Measurements from ENCODE around the gene MYO1E. TPM values are rescaled to one million over a fixed set of nuclear protein-coding genes. Genes with fewer than 3 reads are reported as not detected.

The MYO1E gene
- polyA plus RNA-seq, 1 donor from 2014 or later, result 0.38 TPM

DNA sequence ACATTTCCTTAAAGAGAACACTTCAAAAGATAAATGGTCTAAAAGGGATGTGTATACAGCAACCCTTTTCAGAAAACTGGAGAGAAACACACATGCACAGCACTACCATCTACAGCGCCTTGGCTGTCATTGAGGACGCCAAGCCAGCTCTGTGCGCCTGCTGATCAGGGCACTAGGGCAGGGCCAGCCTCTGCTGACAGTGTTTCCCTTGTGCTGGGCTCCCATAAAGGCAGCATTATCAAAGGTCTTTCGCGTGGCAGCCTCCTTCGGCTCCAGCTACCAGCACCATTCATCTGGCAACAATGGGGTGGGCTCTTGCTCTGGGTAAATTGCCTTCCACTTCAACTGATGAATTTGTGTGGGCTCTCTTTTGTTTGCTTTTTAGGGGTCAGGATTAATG, 112.6 kb downstream of the MYO1E start:
- no peak overlapping the region for H3K4me2 ChIP-seq (ENCODE audit: low read length)
- no peaks in the 10 kb centered on the region for H3K79me2 ChIP-seq (replicated peaks; ENCODE audit: insufficient read depth, low read length)
- no peak overlapping the region for H3K27ac ChIP-seq (ENCODE audit: low read length)
- no peak overlapping the region for H2AFZ ChIP-seq (ENCODE audit: low read depth, low read length)
- no peaks in the 10 kb centered on the region for H3K27me3 ChIP-seq (ENCODE audit: insufficient read depth, low read depth, low read length)
- no peaks in the 10 kb centered on the region for H4K20me1 ChIP-seq (ENCODE audit: insufficient read depth)
- H3K36me3 ChIP-seq (ENCODE audit: insufficient read depth, low read length), result no peaks in the 10 kb centered on the region
- no peaks in the 10 kb centered on the region for H3F3A ChIP-seq (ENCODE audit: insufficient read depth, low read length, poor library complexity, severe bottlenecking)
- no peaks in the 10 kb centered on the region for H3K9me2 ChIP-seq (ENCODE audit: insufficient read depth, low read length)
- no peaks in the 10 kb centered on the region for H3K9me3 ChIP-seq (ENCODE audit: low read length)
- TF ChIP-seq EP300 (conservative IDR thresholded peaks at IDR 0.05; ENCODE audit: poor library complexity, severe bottlenecking) (no peak), TAF1 (IDR thresholded peaks at IDR 0.05; ENCODE audit: low read depth) (no peak), SMC3 (conservative IDR thresholded peaks at IDR 0.05; ENCODE audit: poor library complexity) (no peak), RAD21 (conservative IDR thresholded peaks at IDR 0.05) (no peak), POLR2AphosphoS5 (IDR thresholded peaks at IDR 0.05) (no peak), EZH2 (IDR thresholded peaks at IDR 0.05; ENCODE audit: borderline replicate concordance, insufficient read depth, low read length, poor library complexity, severe bottlenecking) (no peak)
- TF ChIP-seq, protein P1, sequence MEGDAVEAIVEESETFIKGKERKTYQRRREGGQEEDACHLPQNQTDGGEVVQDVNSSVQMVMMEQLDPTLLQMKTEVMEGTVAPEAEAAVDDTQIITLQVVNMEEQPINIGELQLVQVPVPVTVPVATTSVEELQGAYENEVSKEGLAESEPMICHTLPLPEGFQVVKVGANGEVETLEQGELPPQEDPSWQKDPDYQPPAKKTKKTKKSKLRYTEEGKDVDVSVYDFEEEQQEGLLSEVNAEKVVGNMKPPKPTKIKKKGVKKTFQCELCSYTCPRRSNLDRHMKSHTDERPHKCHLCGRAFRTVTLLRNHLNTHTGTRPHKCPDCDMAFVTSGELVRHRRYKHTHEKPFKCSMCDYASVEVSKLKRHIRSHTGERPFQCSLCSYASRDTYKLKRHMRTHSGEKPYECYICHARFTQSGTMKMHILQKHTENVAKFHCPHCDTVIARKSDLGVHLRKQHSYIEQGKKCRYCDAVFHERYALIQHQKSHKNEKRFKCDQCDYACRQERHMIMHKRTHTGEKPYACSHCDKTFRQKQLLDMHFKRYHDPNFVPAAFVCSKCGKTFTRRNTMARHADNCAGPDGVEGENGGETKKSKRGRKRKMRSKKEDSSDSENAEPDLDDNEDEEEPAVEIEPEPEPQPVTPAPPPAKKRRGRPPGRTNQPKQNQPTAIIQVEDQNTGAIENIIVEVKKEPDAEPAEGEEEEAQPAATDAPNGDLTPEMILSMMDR (IDR thresholded peaks at IDR 0.05; ENCODE audit: poor library complexity, severe bottlenecking), result no peak
- TF ChIP-seq, protein P2, sequence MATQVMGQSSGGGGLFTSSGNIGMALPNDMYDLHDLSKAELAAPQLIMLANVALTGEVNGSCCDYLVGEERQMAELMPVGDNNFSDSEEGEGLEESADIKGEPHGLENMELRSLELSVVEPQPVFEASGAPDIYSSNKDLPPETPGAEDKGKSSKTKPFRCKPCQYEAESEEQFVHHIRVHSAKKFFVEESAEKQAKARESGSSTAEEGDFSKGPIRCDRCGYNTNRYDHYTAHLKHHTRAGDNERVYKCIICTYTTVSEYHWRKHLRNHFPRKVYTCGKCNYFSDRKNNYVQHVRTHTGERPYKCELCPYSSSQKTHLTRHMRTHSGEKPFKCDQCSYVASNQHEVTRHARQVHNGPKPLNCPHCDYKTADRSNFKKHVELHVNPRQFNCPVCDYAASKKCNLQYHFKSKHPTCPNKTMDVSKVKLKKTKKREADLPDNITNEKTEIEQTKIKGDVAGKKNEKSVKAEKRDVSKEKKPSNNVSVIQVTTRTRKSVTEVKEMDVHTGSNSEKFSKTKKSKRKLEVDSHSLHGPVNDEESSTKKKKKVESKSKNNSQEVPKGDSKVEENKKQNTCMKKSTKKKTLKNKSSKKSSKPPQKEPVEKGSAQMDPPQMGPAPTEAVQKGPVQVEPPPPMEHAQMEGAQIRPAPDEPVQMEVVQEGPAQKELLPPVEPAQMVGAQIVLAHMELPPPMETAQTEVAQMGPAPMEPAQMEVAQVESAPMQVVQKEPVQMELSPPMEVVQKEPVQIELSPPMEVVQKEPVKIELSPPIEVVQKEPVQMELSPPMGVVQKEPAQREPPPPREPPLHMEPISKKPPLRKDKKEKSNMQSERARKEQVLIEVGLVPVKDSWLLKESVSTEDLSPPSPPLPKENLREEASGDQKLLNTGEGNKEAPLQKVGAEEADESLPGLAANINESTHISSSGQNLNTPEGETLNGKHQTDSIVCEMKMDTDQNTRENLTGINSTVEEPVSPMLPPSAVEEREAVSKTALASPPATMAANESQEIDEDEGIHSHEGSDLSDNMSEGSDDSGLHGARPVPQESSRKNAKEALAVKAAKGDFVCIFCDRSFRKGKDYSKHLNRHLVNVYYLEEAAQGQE (IDR thresholded peaks at IDR 0.05; ENCODE audit: borderline replicate concordance), result no peak
- no peak overlapping the region for H3K4me3 ChIP-seq (ENCODE audit: low read length)
- no peak overlapping the region for H3K9ac ChIP-seq (ENCODE audit: low read length)

DNA sequence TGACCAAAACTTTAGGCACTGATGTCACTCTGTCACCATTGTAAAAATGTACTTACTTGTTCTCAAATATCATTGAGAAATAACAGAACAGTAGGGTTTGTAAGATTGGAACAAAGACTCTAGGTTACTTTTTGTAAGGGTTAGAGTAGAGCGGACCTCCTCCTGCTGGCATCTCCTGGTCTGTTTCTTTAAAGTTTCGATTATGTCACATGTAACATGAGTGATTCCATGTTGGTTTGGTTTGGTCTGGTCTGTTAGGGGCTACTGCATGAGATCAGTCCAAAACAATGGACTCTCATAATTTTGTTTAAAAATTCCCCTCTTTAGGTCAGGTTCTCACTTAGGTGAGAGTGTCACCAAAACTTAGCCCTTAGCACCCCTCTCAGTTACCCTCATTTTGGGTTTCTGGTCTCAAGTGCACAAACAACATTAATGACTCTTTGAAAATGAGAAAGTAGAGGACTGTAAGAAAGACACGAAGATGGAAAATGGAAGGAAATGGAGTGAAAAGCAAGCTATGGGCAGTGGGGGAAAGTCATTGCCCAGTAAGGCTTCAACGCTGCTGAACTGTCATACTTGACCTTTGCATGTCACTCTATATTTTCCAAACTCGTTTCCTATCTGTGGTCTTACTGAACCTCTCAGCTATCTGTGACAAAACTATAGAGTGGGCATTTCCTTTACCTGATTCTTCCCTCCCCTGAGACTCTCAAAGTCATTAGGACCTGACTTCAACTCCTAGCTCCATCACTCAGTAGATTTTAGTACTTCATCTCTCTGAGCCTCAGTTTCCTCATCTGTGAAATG, 113.3 kb downstream of the MYO1E start:
- Histone ChIP-seq H3K79me2 (replicated peaks; ENCODE audit: insufficient read depth, low read length) (no peaks in the 10 kb centered on the region), H3K27me3 (ENCODE audit: insufficient read depth, low read depth, low read length) (no peaks in the 10 kb centered on the region), H3K36me3 (ENCODE audit: insufficient read depth, low read length) (no peaks in the 10 kb centered on the region), H2AFZ (ENCODE audit: low read depth, low read length) (no peak overlapping the region), H3K9ac (ENCODE audit: low read length) (no peak overlapping the region), H3K4me3 (ENCODE audit: low read length) (no peak overlapping the region), H3F3A (ENCODE audit: insufficient read depth, low read length, poor library complexity, severe bottlenecking) (no peaks in the 10 kb centered on the region), H3K9me2 (ENCODE audit: insufficient read depth, low read length) (no peaks in the 10 kb centered on the region), H4K20me1 (ENCODE audit: insufficient read depth) (no peaks in the 10 kb centered on the region), H3K4me2 (ENCODE audit: low read length) (no peak overlapping the region), H3K27ac (ENCODE audit: low read length) (no peak overlapping the region), H3K9me3 (ENCODE audit: low read length) (no peaks in the 10 kb centered on the region)
- TF ChIP-seq, protein P1 (IDR thresholded peaks at IDR 0.05; ENCODE audit: poor library complexity, severe bottlenecking), result no peak
- TF ChIP-seq EP300 (conservative IDR thresholded peaks at IDR 0.05; ENCODE audit: poor library complexity, severe bottlenecking), result no peak
- TF ChIP-seq, protein P2 (IDR thresholded peaks at IDR 0.05; ENCODE audit: borderline replicate concordance), result no peak
- TF ChIP-seq TAF1 (IDR thresholded peaks at IDR 0.05; ENCODE audit: low read depth), result no peak
- no peak for TF ChIP-seq SMC3 (conservative IDR thresholded peaks at IDR 0.05; ENCODE audit: poor library complexity)
- no peak for TF ChIP-seq MXI1 (conservative IDR thresholded peaks at IDR 0.05; ENCODE audit: poor library complexity, severe bottlenecking)
- TF ChIP-seq RAD21 (conservative IDR thresholded peaks at IDR 0.05), result no peak
- no peak for TF ChIP-seq EZH2 (IDR thresholded peaks at IDR 0.05; ENCODE audit: borderline replicate concordance, insufficient read depth, low read length, poor library complexity, severe bottlenecking)
- TF ChIP-seq POLR2AphosphoS5 (IDR thresholded peaks at IDR 0.05), result no peak
